Measurements from ENCODE around the gene ACAA1.

Gene ACAA1

GRCh38 chr3:38107911-38108648 lies 28.8 kb downstream of the ACAA1 start:
- DNase-seq (ENCODE audit: low read depth), result no peak
- Histone ChIP-seq H3K4me1 (ENCODE audit: control insufficient read depth, insufficient read depth, low read length) (no peaks in the 10 kb centered on the region), H3K9ac (ENCODE audit: low read length) (no peak overlapping the region), H3K27me3 (replicated peaks; ENCODE audit: control insufficient read depth, insufficient read depth, low read length) (peaks cover 4% of the 10 kb centered on the region), H3K36me3 (ENCODE audit: control insufficient read depth, insufficient read depth, low read length, severe bottlenecking) (no peaks in the 10 kb centered on the region), H3K9me3 (ENCODE audit: control insufficient read depth, low read length) (peaks cover 24% of the 10 kb centered on the region), H3K4me3 (ENCODE audit: low read length) (no peak overlapping the region)

GRCh38 chr3:38105525-38105924 lies 31.4 kb downstream of the ACAA1 start:
- Histone ChIP-seq H3K9ac (ENCODE audit: low read length) (no peak overlapping the region), H3K36me3 (ENCODE audit: control insufficient read depth, insufficient read depth, low read length, severe bottlenecking) (no peaks in the 10 kb centered on the region), H3K9me3 (ENCODE audit: control insufficient read depth, low read length) (peaks cover 24% of the 10 kb centered on the region), H3K27me3 (replicated peaks; ENCODE audit: control insufficient read depth, insufficient read depth, low read length) (peaks cover 12% of the 10 kb centered on the region), H3K4me3 (ENCODE audit: low read length) (no peak overlapping the region), H3K4me1 (ENCODE audit: control insufficient read depth, insufficient read depth, low read length) (no peaks in the 10 kb centered on the region)
- DNase-seq (ENCODE audit: low read depth), result no peak

DNA sequence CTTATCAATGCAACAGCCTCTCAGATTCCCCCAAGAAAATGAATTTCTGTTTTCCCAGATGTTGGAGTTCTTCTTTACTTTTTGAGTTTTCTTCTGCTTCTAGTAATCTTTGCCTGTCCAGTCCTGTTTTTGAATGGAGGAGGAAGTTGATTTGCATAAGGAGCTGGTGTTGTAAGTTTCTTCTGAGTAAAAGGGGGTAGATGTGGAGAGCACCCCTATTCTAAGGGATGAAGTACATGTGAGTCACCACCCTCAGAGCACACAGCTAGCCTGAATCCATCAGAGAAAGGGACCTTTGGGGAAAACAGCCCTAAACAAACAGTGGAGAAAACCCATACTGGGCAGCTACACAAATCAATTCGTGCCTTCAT lies 34.5 kb downstream of the ACAA1 start:
- DNase-seq (ENCODE audit: low read depth), result no peak
- Histone ChIP-seq H3K4me1 (ENCODE audit: control insufficient read depth, insufficient read depth, low read length) (no peaks in the 10 kb centered on the region), H3K36me3 (ENCODE audit: control insufficient read depth, insufficient read depth, low read length, severe bottlenecking) (no peaks in the 10 kb centered on the region), H3K9ac (ENCODE audit: low read length) (no peak overlapping the region), H3K27me3 (replicated peaks; ENCODE audit: control insufficient read depth, insufficient read depth, low read length) (peaks cover 40% of the 10 kb centered on the region), H3K9me3 (ENCODE audit: control insufficient read depth, low read length) (peaks cover 24% of the 10 kb centered on the region), H3K4me3 (ENCODE audit: low read length) (no peak overlapping the region)

- H3K9ac ChIP-seq (ENCODE audit: low read length), result no peak overlapping the region
- no peak overlapping the region for H3K4me3 ChIP-seq (ENCODE audit: low read length)
- peaks cover 42% of the 10 kb centered on the region for H3K27me3 ChIP-seq (replicated peaks; ENCODE audit: control insufficient read depth, insufficient read depth, low read length)
- H3K4me1 ChIP-seq (ENCODE audit: control insufficient read depth, insufficient read depth, low read length), result no peaks in the 10 kb centered on the region
- DNase-seq (ENCODE audit: low read depth), result no peak
- no peaks in the 10 kb centered on the region for H3K36me3 ChIP-seq (ENCODE audit: control insufficient read depth, insufficient read depth, low read length, severe bottlenecking)
- peaks cover 23% of the 10 kb centered on the region for H3K9me3 ChIP-seq (ENCODE audit: control insufficient read depth, low read length)
These were observed 35.0 kb downstream of the ACAA1 start for GRCh38 chr3:38101811-38102443.

DNA sequence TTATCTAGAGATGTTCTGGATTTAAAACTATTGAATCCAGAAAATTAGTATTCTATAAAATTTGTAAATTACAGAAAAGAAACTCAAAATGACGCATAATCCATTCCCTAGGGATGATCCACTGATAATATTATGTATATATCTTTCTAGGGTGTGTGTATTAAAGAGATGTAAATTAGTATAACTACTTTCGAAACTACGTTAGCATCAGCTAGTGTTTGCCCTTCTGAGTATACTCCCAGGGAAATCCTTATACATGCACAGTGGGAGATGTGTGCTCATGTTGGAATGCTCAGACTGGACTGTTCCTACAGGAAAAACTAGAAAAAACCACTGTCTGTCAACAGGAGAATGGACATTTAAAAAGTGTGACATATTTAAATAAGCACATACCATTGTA lies 36.4 kb downstream of the ACAA1 start:
- Histone ChIP-seq H3K9me3 (ENCODE audit: control insufficient read depth, low read length) (peaks cover 12% of the 10 kb centered on the region), H3K9ac (ENCODE audit: low read length) (no peak overlapping the region), H3K4me3 (ENCODE audit: low read length) (no peak overlapping the region), H3K36me3 (ENCODE audit: control insufficient read depth, insufficient read depth, low read length, severe bottlenecking) (no peaks in the 10 kb centered on the region), H3K4me1 (ENCODE audit: control insufficient read depth, insufficient read depth, low read length) (no peaks in the 10 kb centered on the region), H3K27me3 (replicated peaks; ENCODE audit: control insufficient read depth, insufficient read depth, low read length) (peaks cover 56% of the 10 kb centered on the region)
- no peak for DNase-seq (ENCODE audit: low read depth)

DNA sequence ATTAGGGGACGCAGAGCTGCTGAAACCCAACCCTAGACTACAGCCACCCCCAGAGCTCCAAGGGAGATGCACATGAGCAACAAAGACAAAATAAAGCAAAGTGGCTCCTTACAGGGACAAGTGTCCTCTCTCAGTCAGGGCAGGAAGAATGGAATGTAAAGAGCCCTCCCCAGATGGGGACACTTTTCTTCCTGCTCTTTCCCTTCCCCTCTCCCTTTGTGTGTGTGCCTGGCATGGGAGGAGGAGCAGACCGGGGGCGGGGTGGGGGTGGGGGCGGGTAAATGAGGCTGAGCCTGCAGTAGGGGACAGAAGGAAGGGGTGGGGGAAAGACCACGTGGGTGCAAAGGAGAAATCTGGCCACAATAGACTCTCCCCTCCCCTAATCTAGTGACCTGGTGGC lies 37.4 kb downstream of the ACAA1 start:
- DNase-seq (ENCODE audit: low read depth), result no peak
- H3K27me3 ChIP-seq (replicated peaks; ENCODE audit: control insufficient read depth, insufficient read depth, low read length), result peaks cover 66% of the 10 kb centered on the region

DNA sequence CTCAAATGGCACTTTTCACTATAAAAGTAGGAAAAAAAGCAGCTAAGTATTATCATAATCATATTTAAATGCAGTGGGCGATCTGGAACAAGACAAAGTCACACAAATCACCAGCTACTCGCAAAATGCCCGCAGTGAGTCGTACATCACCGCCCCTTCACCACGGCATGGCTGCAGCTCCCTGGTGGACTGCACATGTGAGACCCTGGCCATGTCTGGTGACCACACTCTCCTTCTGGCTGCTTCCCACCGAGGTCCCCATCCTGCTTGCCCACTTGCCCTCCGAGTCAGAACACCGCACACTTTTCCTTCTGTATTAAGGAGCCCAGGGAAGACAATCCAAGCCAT lies 38.6 kb downstream of the ACAA1 start:
- H3K9me3 ChIP-seq (ENCODE audit: control insufficient read depth, low read length), result no peaks in the 10 kb centered on the region
- no peak overlapping the region for H3K4me3 ChIP-seq (ENCODE audit: low read length)
- DNase-seq (ENCODE audit: low read depth), result no peak
- H3K4me1 ChIP-seq (ENCODE audit: control insufficient read depth, insufficient read depth, low read length), result peaks cover 4% of the 10 kb centered on the region
- peaks cover 69% of the 10 kb centered on the region for H3K27me3 ChIP-seq (replicated peaks; ENCODE audit: control insufficient read depth, insufficient read depth, low read length)
- H3K36me3 ChIP-seq (ENCODE audit: control insufficient read depth, insufficient read depth, low read length, severe bottlenecking), result no peaks in the 10 kb centered on the region
- H3K9ac ChIP-seq (ENCODE audit: low read length), result no peak overlapping the region

More for the DNA sequence above, 37.4 kb downstream of the ACAA1 start:
- H3K36me3 ChIP-seq (ENCODE audit: control insufficient read depth, insufficient read depth, low read length, severe bottlenecking), result no peaks in the 10 kb centered on the region
- no peak overlapping the region for H3K9ac ChIP-seq (ENCODE audit: low read length)
- peaks cover 2% of the 10 kb centered on the region for H3K9me3 ChIP-seq (ENCODE audit: control insufficient read depth, low read length)
- no peaks in the 10 kb centered on the region for H3K4me1 ChIP-seq (ENCODE audit: control insufficient read depth, insufficient read depth, low read length)
- no peak overlapping the region for H3K4me3 ChIP-seq (ENCODE audit: low read length)

DNA sequence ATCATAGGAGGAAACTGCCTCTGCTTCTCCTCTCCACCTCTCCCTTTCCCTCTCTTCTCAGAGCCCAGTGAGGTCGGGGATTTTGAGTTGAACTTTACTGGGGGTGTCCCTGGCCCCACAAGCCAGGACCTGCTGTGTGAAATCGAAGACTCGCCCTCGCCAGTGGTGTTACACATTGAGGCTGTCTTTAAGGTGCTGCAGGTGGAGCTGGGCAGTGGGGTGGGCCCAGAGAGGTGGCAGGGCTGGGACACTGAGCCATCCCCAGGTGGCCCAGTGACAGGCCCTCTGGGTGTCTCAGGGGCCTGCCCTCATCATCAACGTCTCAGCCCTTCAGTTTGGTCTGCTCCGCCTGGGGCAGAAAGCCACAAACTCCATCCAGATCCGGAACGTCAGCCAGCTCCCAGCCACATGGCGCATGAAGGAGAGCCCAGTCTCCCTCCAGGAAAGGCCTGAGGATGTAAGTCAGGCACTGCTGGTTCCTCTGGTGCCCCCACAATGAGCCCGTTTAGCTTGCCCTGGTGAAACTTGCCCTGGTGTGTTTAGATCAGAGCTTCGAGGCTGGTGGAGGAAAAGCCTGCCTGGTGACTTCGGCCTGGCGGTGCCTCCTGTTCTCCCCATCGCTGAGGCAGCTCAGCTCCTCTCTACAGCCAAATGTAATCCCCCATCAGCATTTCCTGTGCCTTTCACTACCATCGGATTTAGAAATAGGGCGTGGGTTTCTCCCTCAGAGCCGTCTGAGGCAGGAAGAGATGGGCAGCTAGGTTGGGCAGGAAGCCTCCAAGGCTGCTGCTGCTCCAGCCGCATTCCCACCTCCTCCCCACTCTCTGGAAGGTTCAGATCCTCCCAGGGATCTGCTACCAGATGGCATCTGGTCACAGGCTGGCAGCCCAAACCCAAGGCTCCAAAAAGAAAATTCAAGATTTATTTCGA lies 39.2 kb downstream of the ACAA1 start:
- DNase-seq (ENCODE audit: low read depth), result no peak
- Histone ChIP-seq H3K27me3 (replicated peaks; ENCODE audit: control insufficient read depth, insufficient read depth, low read length) (peaks cover 68% of the 10 kb centered on the region), H3K4me1 (ENCODE audit: control insufficient read depth, insufficient read depth, low read length) (peaks cover 4% of the 10 kb centered on the region), H3K36me3 (ENCODE audit: control insufficient read depth, insufficient read depth, low read length, severe bottlenecking) (no peaks in the 10 kb centered on the region), H3K9me3 (ENCODE audit: control insufficient read depth, low read length) (no peaks in the 10 kb centered on the region), H3K4me3 (ENCODE audit: low read length) (no peak overlapping the region), H3K9ac (ENCODE audit: low read length) (no peak overlapping the region)

DNA sequence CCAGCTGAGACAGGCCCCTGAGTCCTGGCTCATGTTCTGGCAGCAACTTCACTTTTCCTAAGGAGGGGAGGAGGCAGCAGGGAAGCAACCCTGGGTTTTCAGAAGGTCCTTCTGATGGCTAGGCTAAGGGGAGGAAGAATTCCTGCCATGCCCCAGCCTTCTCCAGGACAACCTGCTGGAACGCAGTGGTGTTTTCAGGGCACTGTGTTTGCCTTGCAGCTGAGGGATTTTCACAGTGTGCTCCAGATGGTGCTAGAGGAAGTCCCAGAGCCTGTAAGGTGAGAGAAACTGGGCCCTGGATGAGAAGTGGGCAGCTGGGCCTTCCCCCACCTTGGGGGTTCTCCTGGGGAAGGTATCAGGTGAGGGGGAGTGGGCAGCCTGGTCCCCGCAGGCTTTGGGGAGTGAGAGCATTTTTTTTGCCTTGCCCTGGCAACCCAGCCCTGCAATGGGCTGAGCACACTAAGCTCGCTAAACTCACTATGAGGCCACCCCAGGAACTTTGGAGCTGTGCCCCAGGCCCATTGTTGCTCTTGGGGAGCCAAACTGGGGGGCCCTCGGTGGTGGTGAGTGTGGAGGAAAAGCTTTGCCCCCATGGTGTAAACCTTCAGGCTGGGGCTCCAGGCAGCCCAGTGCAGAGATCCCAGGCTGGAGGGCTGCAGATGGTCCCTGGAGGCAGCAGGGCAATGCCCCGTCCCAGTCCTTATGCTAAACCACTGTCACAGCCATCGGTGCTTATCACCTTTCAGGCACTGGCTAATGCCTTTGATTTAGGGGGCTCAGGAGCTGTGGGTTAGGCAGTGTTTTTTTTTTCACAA lies 41.1 kb downstream of the ACAA1 start:
- Histone ChIP-seq H3K9me3 (ENCODE audit: control insufficient read depth, low read length) (no peaks in the 10 kb centered on the region), H3K4me1 (ENCODE audit: control insufficient read depth, insufficient read depth, low read length) (peaks cover 4% of the 10 kb centered on the region), H3K27me3 (replicated peaks; ENCODE audit: control insufficient read depth, insufficient read depth, low read length) (peaks cover 77% of the 10 kb centered on the region), H3K9ac (ENCODE audit: low read length) (no peak overlapping the region), H3K4me3 (ENCODE audit: low read length) (no peak overlapping the region), H3K36me3 (ENCODE audit: control insufficient read depth, insufficient read depth, low read length, severe bottlenecking) (no peaks in the 10 kb centered on the region)
- DNase-seq (ENCODE audit: low read depth), result no peak

GRCh38 chr3:38094999-38095398 lies 41.9 kb downstream of the ACAA1 start:
- Histone ChIP-seq H3K9ac (ENCODE audit: low read length) (no peak overlapping the region), H3K4me1 (ENCODE audit: control insufficient read depth, insufficient read depth, low read length) (peaks cover 4% of the 10 kb centered on the region), H3K36me3 (ENCODE audit: control insufficient read depth, insufficient read depth, low read length, severe bottlenecking) (no peaks in the 10 kb centered on the region), H3K9me3 (ENCODE audit: control insufficient read depth, low read length) (no peaks in the 10 kb centered on the region), H3K27me3 (replicated peaks; ENCODE audit: control insufficient read depth, insufficient read depth, low read length) (peaks cover 69% of the 10 kb centered on the region), H3K4me3 (ENCODE audit: low read length) (no peak overlapping the region)
- DNase-seq (ENCODE audit: low read depth), result no peak
